HG02588 (cell line): ENCODE measurements around the gene TMEM150B.

Source experiments
- ATAC-seq: cut with Tn5 transposase; IDR thresholded peaks from one replicate; pipeline ENCODE4 v1.9.1; 2021; ENCODE audit warnings: mild to moderate bottlenecking, moderate library complexity; ENCODE audit not compliant: unreplicated experiment

The TMEM150B gene

DNA sequence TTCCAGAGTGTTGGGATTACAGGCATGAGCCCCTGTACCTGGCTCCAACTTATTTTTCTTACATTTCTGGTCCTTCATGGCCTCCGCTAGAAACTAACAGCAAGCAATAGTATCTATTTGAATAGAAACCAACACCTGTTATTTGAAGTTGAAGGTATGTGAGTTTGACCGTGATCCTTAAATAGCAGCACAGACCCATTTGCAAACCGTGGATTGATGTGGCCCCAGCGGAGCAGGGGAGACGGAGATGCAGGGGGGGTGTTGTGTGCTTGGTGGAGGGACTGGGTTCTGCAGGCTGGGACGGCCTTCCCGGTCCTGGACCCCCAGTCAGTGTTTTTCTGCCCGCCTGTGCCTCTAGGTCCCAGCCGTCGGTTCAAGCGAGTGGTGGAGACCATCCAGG, 16.9 kb downstream of the TMEM150B start:
- ATAC-seq, result no peak

DNA sequence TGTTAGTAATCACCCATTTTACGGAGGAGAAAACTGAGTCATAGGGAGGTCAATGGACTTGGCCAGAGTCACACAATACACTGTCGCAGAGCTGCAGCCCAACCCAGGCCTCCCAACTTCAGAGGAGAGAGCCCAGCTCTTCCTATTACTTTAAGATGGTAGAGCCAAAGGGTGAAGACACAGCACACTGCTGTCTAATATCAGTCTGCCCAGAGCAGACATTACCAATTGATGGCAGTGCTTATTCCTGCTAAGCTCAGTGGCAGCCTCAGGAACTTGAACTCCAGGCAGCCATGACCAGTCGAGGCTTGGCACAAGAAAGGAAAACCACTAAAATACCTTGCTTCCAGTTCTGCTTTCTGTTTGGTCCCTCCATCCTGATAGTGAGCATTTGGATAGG, 18.4 kb downstream of the TMEM150B start:
- no peak for ATAC-seq

- ATAC-seq, result no peak
Measured at GRCh38 chr19:55305983-55306562, 19.1 kb downstream of the TMEM150B start.

DNA sequence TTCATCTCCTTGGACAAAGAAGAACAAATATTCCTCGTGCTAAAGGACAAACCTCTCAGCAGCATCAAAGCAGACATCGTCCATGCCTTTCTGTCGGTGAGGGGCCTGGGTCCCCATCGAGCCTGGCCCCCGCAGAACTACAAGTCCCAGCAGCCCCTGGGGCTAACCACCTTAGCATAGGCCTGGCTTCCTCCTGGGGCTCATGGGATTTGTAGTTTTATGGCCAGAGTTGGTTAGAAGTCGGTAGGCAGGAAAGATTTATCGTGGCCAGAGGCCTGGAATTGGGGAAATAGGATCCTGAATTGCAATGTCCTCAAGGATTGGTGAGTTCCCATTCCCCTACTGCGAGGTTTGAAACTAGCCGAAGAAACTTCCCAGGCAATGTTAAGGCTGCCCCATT, 19.6 kb downstream of the TMEM150B start:
- ATAC-seq, result no peak

GRCh38 chr19:55304980-55305379, 20.2 kb downstream of the TMEM150B start:
- ATAC-seq, result no peak

DNA sequence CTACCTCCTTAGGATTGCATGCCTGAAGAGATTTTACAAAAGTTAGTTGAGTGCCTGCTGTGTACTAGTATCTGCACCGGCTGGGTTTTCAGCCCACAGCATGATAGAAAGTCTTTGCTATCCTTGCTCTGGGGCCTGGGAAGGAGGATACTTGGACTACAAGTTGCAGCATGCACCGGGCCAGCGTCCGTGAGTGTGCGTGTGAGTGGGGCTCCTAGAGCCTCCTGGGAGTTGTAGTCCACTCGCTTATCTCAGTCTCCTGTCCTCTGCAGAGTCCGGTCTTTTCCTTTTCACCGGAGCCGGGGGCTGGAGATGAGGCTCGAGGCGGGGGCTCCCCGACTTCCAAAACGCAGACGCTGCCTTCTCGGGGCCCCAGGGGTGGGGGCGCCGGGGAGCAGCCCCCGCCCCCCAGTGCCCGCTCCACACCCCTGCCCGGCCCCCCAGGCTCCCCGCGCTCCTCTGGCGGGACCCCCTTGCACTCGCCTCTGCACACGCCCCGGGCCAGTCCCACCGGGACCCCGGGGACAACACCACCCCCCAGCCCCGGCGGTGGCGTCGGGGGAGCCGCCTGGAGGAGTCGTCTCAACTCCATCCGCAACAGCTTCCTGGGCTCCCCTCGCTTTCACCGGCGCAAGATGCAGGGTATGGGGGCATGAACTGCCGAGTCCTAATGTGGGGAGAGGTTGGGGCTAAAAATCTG, 20.7 kb downstream of the TMEM150B start:
- no peak for ATAC-seq

DNA sequence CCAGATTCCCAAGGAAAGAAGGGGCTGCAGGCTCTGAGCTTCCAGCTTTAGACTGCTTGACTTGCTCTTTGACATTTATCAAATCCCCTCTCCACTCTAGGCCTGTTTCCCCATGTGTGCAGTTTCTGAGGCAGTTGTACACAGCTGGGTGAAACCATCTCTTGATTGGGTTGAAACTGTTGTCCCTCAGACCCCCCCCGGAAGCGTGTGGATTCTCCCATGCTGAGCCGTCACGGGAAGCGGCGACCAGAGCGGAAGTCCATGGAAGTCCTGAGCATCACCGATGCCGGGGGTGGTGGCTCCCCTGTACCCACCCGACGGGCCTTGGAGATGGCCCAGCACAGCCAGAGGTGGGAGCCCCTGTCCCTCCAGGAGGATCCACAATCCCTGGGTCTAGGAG, 21.7 kb downstream of the TMEM150B start:
- ATAC-seq, result no peak

DNA sequence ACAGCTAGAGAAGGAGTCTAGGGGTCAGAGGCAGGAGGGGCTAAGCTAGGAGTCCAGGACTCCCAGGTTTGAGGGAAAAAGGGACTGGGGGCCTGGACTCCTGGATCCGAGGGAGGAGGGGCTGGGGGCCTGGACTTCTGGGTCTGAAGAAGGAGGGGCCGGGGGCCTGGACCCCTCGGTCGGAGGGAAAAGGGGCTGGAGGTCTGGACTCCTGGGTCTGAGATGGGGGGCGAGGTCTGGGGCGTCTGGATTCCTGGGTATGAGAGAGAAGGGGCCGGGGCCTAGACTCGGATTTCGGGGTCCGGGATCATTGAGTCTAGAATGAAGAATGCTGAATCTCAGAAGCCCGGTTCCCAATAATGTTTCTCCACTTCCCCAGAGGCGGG, 22.8 kb downstream of the TMEM150B start:
- ATAC-seq, result no peak

DNA sequence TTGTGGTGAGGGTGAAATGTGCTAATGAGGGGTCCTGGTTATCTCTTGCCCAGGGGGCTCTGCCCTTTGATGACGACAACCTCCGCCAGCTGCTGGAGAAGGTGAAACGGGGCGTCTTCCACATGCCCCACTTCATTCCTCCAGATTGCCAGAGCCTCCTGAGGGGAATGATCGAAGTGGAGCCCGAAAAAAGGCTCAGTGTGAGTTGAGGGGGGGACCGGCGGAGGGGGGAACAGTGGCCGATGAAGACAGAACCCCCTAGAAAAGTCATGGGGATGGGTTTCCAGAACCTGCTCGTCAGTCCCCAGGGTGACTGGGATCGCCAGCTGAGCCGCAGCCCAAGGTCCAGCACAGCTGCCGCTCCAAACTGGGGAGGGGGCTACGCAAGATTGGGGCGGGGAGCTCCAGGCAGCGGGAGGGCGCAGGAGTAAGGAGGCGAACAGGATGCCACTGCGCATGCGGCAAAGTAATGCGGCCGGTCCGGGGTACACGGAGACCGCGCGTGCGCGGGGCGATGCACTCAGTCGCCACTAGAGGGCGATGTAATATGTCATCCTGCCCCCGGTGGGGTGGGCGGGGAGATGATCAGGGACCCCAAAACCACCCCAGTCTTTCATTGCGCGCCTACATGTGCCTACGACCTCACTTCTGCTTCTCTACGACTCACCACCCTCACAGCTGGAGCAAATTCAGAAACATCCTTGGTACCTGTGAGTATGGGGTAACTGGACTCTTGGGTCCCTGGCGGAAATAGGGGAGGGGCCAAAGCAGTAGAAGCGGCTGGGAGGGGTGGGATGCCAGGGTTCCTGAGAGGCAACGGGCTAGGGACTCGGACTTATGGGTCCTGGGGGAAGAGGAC, 23.5 kb downstream of the TMEM150B start:
- peak; percentile 41 for ATAC-seq

DNA sequence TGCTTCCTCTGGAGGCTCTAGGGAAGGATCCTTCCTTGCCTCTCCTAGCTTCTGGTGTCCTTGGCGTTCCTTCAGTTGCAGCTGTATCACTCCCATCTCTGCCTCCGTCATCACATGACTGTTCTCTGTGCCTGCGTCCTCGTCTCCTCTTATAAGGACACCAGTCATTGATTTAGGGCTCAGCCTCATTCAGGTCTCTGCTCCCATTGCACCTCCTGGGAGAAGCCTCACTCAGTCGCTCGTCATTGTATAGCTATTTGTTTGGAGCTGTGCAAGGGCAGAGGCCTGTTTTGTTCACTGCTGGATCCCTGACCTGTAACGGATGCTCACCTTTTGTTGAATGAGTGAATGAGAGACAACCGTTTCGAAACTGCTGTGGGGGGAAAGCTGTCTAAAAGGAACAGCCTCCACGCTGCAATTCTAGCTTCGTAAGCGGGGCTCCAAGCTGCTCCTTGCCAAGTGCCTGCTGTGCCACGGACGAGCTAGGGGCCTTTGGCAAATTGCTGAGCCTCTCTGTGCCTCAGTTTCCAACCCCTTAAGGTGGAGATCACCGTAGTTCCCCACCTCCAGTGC, 24.2 kb downstream of the TMEM150B start:
- ATAC-seq, result no peak

GRCh38 chr19:55299991-55300390, 25.1 kb downstream of the TMEM150B start:
- ATAC-seq, result no peak

GRCh38 chr19:55297267-55297666, 27.9 kb downstream of the TMEM150B start:
- ATAC-seq, result no peak

- no peak for ATAC-seq
Measured at GRCh38 chr19:55289117-55289796, 35.9 kb downstream of the TMEM150B start.

DNA sequence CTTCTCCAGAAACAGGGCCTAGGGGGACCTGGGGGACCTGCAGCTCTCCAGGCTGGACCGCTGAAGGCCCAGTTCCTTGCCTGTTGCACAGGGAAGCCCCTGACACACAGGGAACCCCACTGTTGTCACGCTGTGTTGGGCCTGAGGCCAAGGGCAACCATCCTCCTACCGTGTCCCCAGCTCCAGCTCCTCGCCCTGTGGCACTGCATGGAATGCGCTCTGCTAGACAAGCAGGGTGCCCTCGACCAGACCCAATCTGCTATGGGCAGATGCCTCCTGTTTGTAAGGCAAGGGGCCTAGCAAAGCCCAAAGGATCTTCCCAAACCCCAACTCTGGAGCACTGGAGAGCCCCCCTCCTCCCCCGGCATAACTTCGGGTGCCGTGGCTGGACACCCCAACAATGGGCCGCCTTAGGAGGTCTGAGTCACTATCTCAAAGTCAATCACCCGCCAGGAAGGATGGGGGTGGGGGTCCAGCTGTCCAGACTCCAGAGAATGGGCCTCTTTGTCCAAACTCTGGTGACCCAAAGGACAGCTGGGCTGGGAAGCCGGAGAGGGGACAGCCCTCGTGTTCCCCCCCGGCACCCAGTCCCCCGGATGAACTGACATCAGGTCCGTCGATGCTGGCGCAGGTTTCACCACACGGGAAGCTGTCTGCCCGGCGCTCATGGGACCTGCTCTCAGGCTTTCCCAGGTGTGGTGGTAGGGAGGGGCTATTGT, 37.6 kb downstream of the TMEM150B start:
- no peak for ATAC-seq

GRCh38 chr19:55285229-55285890, 39.8 kb downstream of the TMEM150B start:
- ATAC-seq, result no peak

DNA sequence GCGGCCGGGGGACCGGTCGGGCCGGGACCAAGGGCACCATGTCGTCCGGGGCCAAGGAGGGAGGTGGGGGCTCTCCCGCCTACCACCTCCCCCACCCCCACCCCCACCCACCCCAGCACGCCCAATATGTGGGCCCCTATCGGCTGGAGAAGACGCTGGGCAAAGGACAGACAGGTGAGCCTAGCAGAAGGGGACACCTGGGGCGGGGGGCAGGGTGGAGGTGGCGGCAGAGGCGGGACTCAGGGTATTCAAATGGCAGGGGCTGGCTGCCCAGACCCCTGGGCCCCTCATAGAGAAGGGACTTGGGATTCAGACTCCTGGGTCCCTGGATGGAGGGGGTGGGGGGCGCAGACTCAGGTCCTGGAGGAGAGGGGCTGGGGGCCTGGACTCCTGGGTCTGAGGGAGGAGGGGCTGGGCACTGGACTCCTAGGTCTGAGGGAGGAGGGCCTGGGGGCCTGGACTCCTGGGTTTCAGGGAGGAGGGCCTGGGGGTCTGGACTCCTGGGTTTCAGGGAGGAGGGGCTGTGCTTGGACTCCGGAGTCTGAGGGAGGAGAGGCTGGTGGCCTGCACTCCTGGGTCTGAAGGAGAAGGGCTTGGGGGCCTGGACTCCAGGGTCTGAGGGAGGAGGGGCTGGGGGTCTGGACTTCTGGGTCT, 40.6 kb downstream of the TMEM150B start:
- ATAC-seq, result no peak

GRCh38 chr19:55283548-55284377, 41.4 kb downstream of the TMEM150B start, which contains the start of gene BRSK1:
BRSK1 (plus strand) TSS chr19:55283997; CDS start chr19:55284443, 446 bp downstream.
- no peak for ATAC-seq
